ENCODE measurements around the gene IBA57.
"Not testable (repeated sequence)": the region's sequence is repeated elsewhere in the genome, so short reads cannot be mapped to it uniquely, and the experiment has no call there.

Gene IBA57

DNA sequence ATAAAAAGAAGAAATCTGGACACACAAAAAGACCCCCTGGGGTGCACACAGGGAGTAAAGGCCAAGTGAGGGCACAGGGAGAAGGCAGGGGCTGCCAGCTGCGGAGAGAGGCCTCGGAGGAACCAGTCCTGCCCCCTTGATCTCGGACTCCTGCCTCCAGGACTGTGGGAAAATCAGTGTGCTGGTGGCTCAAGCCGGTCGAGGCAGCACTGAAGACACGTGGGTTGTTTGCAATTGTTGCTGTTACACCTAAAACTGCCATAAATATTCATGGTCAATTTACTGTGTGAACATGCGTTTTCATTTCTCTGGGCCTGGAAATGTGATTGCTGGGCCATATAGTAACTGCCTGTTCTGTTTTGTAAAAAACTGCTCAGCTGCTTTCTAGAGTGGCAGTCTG, 18.5 kb downstream of the IBA57 start:
- no peak overlapping the region for H3K4me3 ChIP-seq (ENCODE audit: low read depth, low read length)
- H3K9me3 ChIP-seq (ENCODE audit: control insufficient read depth, insufficient read depth, low read depth, low read length), result no peaks in the 10 kb centered on the region
- H3K9ac ChIP-seq (ENCODE audit: low read length), result no peak overlapping the region
- H3K4me1 ChIP-seq (ENCODE audit: control insufficient read depth, insufficient read depth, low read length), result no peaks in the 10 kb centered on the region
- H3K27me3 ChIP-seq (ENCODE audit: control insufficient read depth, insufficient read depth, low read length), result no peaks in the 10 kb centered on the region
- no peaks in the 10 kb centered on the region for H3K36me3 ChIP-seq (ENCODE audit: control insufficient read depth, insufficient read depth, low read length)
- H3K27ac ChIP-seq (ENCODE audit: low read depth, low read length), result no peak overlapping the region

DNA sequence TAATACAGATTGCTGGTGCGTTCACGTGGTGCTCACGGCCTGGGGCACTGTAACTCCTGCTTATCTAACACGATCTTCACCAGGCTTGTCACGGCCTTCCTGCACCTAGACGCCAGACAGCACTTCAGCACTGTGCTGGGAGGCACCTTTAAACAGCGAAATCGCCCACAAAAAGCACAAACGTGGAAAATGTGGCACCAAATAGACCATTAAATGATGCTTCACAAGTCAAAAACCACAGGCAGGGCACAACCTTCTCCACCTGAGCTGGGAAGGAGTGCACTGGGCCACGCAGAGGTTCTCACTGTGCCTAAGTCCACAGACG, 20.0 kb downstream of the IBA57 start:
- no peaks in the 10 kb centered on the region for H3K27me3 ChIP-seq (ENCODE audit: control insufficient read depth, insufficient read depth, low read length)
- no peaks in the 10 kb centered on the region for H3K9me3 ChIP-seq (ENCODE audit: control insufficient read depth, insufficient read depth, low read depth, low read length)
- no peaks in the 10 kb centered on the region for H3K36me3 ChIP-seq (ENCODE audit: control insufficient read depth, insufficient read depth, low read length)
- H3K27ac ChIP-seq (ENCODE audit: low read depth, low read length), result no peak overlapping the region
- H3K9ac ChIP-seq (ENCODE audit: low read length), result no peak overlapping the region
- H3K4me1 ChIP-seq (ENCODE audit: control insufficient read depth, insufficient read depth, low read length), result no peaks in the 10 kb centered on the region
- no peak overlapping the region for H3K4me3 ChIP-seq (ENCODE audit: low read depth, low read length)

DNA sequence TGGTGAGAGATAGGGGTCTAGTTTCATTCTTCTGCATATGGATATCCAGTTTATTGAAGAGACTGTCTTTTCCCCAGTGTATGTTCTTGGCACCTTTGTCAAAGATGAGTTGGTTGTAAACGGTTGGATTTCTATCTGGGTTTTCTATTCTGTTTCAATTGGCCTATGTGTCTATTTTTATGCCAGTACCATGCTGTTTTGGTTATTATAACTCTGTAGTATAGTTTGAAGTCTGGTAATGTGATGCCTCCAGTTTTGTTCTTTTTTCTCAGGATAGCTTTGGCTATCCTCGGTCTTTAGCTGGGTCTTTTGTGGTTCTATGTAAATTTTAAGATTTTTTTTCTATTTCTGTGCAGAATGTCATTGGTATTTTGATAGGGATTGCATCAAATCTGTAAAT, 22.6 kb downstream of the IBA57 start:
- not testable (repeated sequence) for H3K36me3 ChIP-seq (ENCODE audit: control insufficient read depth, insufficient read depth, low read length); H3K27me3 ChIP-seq (ENCODE audit: control insufficient read depth, insufficient read depth, low read length); H3K4me1 ChIP-seq (ENCODE audit: control insufficient read depth, insufficient read depth, low read length); H3K27ac ChIP-seq (ENCODE audit: low read depth, low read length); H3K9ac ChIP-seq (ENCODE audit: low read length); H3K9me3 ChIP-seq (ENCODE audit: control insufficient read depth, insufficient read depth, low read depth, low read length); H3K4me3 ChIP-seq (ENCODE audit: low read depth, low read length)

DNA sequence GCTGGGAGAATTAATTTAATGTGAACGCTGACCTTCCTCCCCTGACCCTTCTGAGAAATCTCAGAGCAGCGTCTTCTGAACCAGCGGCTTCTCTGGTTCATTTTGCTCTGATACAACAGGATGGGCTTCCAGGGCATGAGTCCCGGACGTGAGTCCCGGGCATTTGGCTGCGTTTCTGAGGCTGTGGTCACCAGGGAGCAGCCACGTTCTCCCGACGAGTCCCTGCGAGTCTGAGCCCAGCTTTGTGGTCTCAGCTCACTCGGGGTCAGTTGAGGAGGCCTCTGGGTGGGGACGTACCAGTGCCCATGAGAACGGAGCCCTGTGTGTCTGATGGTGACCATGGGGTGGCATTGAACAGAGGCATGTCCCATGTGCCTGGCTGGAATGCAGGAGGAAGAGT, 24.6 kb downstream of the IBA57 start:
- no peaks in the 10 kb centered on the region for H3K4me1 ChIP-seq (ENCODE audit: control insufficient read depth, insufficient read depth, low read length)
- no peaks in the 10 kb centered on the region for H3K27me3 ChIP-seq (ENCODE audit: control insufficient read depth, insufficient read depth, low read length)
- H3K36me3 ChIP-seq (ENCODE audit: control insufficient read depth, insufficient read depth, low read length), result no peaks in the 10 kb centered on the region
- no peak overlapping the region for H3K4me3 ChIP-seq (ENCODE audit: low read depth, low read length)
- no peak overlapping the region for H3K27ac ChIP-seq (ENCODE audit: low read depth, low read length)
- no peak overlapping the region for H3K9ac ChIP-seq (ENCODE audit: low read length)
- H3K9me3 ChIP-seq (ENCODE audit: control insufficient read depth, insufficient read depth, low read depth, low read length), result no peaks in the 10 kb centered on the region

DNA sequence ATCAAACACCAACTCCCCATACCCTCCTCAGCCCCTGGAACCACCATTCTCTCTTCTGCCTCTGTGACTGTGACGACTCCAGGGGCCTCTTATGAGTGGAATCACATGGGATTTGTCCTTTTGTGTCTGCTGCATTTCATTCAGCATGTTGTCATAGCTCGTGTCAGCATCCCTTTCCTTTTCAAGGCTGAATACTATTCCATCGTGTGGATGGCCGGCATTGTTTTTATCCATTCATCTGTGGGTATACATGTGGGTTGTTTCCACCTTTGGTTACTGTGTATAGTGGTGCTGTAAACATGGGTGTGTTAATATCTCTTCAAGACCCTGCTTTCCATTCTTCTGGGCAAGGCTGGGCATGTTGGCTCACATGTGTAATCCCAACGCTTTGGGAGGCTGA, 25.2 kb downstream of the IBA57 start:
- no peaks in the 10 kb centered on the region for H3K27me3 ChIP-seq (ENCODE audit: control insufficient read depth, insufficient read depth, low read length)
- H3K36me3 ChIP-seq (ENCODE audit: control insufficient read depth, insufficient read depth, low read length), result no peaks in the 10 kb centered on the region
- H3K27ac ChIP-seq (ENCODE audit: low read depth, low read length), result no peak overlapping the region
- H3K4me3 ChIP-seq (ENCODE audit: low read depth, low read length), result no peak overlapping the region
- no peaks in the 10 kb centered on the region for H3K9me3 ChIP-seq (ENCODE audit: control insufficient read depth, insufficient read depth, low read depth, low read length)
- H3K4me1 ChIP-seq (ENCODE audit: control insufficient read depth, insufficient read depth, low read length), result no peaks in the 10 kb centered on the region
- H3K9ac ChIP-seq (ENCODE audit: low read length), result no peak overlapping the region

DNA sequence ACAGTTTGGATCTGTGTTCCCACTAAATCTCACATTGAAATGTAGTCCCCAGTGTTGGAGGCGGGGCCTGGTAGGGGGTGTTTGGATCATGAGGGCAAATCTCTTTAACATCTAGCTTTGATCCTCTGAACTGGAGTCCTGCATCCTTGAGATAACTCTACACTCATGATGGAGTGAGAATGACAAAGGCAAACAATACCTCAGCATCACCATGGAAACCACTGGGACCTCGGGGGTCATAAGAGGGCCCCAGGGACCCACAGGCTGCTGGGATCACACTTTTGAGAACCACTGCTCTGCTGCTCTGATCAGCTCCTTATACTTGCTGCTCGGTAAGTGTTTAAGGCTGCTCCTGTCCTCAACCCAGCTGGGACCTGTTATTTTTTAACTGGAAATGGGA, 28.8 kb downstream of the IBA57 start:
- Histone ChIP-seq H3K4me1 (ENCODE audit: control insufficient read depth, insufficient read depth, low read length) (no peaks in the 10 kb centered on the region), H3K27ac (ENCODE audit: low read depth, low read length) (no peak overlapping the region), H3K27me3 (ENCODE audit: control insufficient read depth, insufficient read depth, low read length) (no peaks in the 10 kb centered on the region), H3K4me3 (ENCODE audit: low read depth, low read length) (no peak overlapping the region), H3K9ac (ENCODE audit: low read length) (no peak overlapping the region), H3K9me3 (ENCODE audit: control insufficient read depth, insufficient read depth, low read depth, low read length) (peaks cover 15% of the 10 kb centered on the region), H3K36me3 (ENCODE audit: control insufficient read depth, insufficient read depth, low read length) (no peaks in the 10 kb centered on the region)

DNA sequence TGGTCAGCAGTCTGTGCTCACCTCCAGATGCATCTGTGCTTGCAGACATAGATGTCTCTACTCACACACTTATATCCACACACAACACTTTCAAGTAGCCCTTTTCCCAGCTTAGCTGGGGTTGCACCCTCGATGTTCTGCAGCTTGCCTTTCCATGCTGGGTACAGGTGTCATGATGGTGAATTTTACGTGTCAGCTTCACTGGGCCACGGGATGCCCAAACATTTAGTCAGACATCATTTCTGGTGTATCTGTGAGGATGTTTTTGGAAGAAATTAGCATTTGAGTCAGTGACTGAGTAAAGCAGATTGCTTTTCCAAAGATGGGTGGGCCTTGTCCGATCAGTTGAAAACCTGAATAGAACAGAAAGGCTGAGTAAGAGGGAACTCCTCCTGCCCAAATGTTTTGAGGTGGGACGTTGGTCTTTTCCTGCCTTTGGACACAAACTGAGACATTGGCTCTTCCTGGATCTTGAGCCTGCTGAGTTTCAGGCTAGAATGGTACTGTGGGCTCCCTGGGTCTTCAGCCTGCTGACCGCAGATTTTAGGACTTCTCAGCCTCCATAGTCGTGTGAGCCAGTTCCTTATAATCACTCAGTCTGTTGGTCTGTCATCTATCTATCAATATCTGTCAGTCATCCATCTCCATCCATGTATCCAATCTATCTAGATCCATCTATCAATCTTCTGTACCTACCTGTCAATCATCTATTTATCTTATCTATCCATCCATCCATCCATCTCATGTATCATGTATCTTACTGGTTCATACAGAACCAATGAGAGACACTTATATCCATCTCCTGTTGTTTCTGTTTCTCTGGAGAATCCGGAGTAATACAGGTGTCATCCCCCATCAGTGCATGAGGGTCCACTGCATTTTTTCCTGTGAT, 29.6 kb downstream of the IBA57 start:
- no peak overlapping the region for H3K4me3 ChIP-seq (ENCODE audit: low read depth, low read length)
- peaks cover 21% of the 10 kb centered on the region for H3K9me3 ChIP-seq (ENCODE audit: control insufficient read depth, insufficient read depth, low read depth, low read length)
- H3K36me3 ChIP-seq (ENCODE audit: control insufficient read depth, insufficient read depth, low read length), result no peaks in the 10 kb centered on the region
- no peak overlapping the region for H3K27ac ChIP-seq (ENCODE audit: low read depth, low read length)
- no peak overlapping the region for H3K9ac ChIP-seq (ENCODE audit: low read length)
- no peaks in the 10 kb centered on the region for H3K27me3 ChIP-seq (ENCODE audit: control insufficient read depth, insufficient read depth, low read length)
- no peaks in the 10 kb centered on the region for H3K4me1 ChIP-seq (ENCODE audit: control insufficient read depth, insufficient read depth, low read length)

DNA sequence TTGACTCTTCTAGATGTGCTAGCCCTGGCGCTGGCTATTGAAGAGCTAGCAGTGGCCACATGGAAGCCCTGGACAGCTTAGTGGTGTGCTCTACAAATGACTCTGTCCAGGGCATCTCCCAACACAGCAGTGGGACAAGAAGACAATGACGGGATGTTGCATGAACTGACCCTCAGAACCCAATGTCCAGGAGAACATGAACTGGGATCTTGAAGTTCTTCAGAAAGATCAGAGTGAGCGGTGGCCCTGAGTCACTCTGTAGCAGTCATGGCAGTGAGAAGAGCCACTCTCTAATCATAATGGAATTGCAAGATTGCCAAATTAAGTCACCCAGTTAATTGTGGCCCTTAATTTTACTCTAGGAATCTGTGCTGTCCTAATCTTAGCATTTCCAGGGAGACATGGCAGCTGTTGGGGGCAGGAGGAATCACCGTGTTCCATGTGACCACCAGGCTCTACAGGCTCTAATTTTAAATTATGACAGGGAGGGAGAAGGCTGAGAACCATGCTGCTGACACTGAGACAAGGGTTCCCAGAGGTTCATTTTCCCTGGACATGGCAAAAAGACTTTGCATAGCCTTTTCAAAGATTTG, 32.0 kb downstream of the IBA57 start:
- H3K4me3 ChIP-seq (ENCODE audit: low read depth, low read length), result no peak overlapping the region
- H3K36me3 ChIP-seq (ENCODE audit: control insufficient read depth, insufficient read depth, low read length), result no peaks in the 10 kb centered on the region
- H3K9me3 ChIP-seq (ENCODE audit: control insufficient read depth, insufficient read depth, low read depth, low read length), result peaks cover 21% of the 10 kb centered on the region
- no peaks in the 10 kb centered on the region for H3K4me1 ChIP-seq (ENCODE audit: control insufficient read depth, insufficient read depth, low read length)
- no peaks in the 10 kb centered on the region for H3K27me3 ChIP-seq (ENCODE audit: control insufficient read depth, insufficient read depth, low read length)
- H3K9ac ChIP-seq (ENCODE audit: low read length), result no peak overlapping the region
- no peak overlapping the region for H3K27ac ChIP-seq (ENCODE audit: low read depth, low read length)

DNA sequence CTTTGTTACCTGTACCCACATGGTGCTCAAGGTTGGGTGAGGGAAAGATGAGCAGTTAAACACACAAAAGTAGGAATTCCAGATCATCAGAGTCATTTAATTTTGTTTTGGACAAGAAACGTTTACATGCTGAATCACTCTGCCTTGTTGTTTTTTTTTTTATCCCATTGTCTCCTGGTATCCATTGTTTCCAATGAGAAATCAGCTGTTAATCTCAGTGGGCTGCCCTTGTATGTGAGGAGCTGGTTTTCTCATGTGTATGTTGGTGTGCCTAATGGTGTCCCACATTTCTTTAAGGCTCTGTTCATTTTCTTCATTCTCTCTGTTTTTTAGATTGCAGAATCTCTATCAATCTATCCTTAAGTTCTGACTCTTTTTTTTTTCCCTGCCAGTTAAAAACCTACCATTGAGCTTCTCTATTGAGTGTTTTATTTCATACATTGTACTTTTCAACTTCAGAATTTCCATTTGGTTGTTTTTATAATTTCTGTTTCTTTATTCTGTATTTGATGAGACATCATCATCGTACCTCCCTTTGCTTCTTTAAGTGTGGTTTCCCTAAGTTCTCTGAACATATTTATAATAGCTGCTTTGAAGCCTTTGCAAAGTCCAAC, 33.5 kb downstream of the IBA57 start:
- H3K4me1 ChIP-seq (ENCODE audit: control insufficient read depth, insufficient read depth, low read length), result no peaks in the 10 kb centered on the region
- peaks cover 21% of the 10 kb centered on the region for H3K9me3 ChIP-seq (ENCODE audit: control insufficient read depth, insufficient read depth, low read depth, low read length)
- no peak overlapping the region for H3K4me3 ChIP-seq (ENCODE audit: low read depth, low read length)
- H3K36me3 ChIP-seq (ENCODE audit: control insufficient read depth, insufficient read depth, low read length), result no peaks in the 10 kb centered on the region
- 0 out of 2 replicates have a peak, but pooled peaks cover 2% of the 10 kb centered on the region for H3K27me3 ChIP-seq (ENCODE audit: control insufficient read depth, insufficient read depth, low read length)
- H3K9ac ChIP-seq (ENCODE audit: low read length), result no peak overlapping the region
- H3K27ac ChIP-seq (ENCODE audit: low read depth, low read length), result no peak overlapping the region

DNA sequence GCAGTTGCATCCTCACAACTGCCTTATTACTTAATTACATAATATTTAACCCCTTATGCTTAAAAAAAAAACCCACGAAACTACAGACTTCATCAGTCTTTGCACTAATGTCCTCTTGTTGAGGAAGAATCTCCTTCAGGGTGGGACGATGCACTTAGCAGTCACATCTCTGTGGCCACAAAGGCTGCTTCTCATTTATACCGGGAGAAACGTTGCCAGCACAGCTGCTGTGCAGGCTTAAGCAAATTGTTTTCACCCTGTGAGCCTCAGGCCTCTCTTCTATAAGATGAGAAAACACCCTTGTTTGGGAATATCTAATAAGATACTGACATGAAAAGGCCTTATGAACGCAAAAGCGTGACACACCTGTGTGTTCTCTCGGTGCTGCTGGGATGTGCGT, 39.4 kb downstream of the IBA57 start:
- peaks cover 7% of the 10 kb centered on the region; the same call in 1 of the 2 replicates for H3K4me1 ChIP-seq (ENCODE audit: control insufficient read depth, insufficient read depth, low read length)
- no peak overlapping the region for H3K27ac ChIP-seq (ENCODE audit: low read depth, low read length)
- peaks cover 17% of the 10 kb centered on the region for H3K27me3 ChIP-seq (ENCODE audit: control insufficient read depth, insufficient read depth, low read length)
- no peak overlapping the region for H3K4me3 ChIP-seq (ENCODE audit: low read depth, low read length)
- H3K9me3 ChIP-seq (ENCODE audit: control insufficient read depth, insufficient read depth, low read depth, low read length), result peaks cover 1% of the 10 kb centered on the region
- no peak overlapping the region for H3K9ac ChIP-seq (ENCODE audit: low read length)
- H3K36me3 ChIP-seq (ENCODE audit: control insufficient read depth, insufficient read depth, low read length), result no peaks in the 10 kb centered on the region
